Occipital lobe (tissue), 2 donors: ENCODE data around the gene PARP15. TPM values are rescaled to one million over a fixed set of nuclear protein-coding genes. Genes with fewer than 3 reads are reported as not detected.

Source experiments
- DNase-seq: peaks from one replicate; lab custom pipeline; 2025; lab: John Stamatoyannopoulos, UW
- total RNA-seq: library from RNA; depleted of rRNA; stranded (reverse); fragments of >200 nt; gene quantifications from one replicate; pipeline ENCODE4 v1.2.3, GENCODE V29; 2014

Gene PARP15
- total RNA-seq, 1 donor from 2014 or later, result not detected

DNA sequence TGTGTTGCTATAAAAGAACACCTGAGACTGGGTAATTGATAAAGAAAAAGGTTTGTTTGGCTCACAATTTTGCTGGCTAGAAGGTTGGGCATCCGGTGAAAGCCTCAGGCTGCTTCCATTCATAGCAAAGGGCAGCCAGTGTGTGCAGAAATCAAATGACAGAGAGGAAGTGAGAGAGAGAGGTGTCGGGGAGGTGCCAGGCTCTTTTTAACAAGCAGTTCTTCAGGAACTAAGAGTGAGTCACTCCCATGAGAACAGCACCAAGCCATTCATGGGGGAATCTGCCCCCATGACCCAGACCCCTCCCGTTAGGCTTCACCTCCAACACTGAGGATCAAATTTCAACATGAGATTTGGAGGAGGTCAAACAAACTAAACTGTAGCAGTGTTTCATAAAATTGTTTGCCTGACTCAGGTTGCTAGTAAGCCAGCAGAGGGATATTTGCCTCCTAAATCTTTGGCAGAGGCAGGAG is 4.5 kb upstream of the PARP15 start:
- DNase-seq, result no peak

- DNase-seq, result no peak
Observed at GRCh38 chr3:122576174-122576940, 1.1 kb upstream of the PARP15 start.

DNA sequence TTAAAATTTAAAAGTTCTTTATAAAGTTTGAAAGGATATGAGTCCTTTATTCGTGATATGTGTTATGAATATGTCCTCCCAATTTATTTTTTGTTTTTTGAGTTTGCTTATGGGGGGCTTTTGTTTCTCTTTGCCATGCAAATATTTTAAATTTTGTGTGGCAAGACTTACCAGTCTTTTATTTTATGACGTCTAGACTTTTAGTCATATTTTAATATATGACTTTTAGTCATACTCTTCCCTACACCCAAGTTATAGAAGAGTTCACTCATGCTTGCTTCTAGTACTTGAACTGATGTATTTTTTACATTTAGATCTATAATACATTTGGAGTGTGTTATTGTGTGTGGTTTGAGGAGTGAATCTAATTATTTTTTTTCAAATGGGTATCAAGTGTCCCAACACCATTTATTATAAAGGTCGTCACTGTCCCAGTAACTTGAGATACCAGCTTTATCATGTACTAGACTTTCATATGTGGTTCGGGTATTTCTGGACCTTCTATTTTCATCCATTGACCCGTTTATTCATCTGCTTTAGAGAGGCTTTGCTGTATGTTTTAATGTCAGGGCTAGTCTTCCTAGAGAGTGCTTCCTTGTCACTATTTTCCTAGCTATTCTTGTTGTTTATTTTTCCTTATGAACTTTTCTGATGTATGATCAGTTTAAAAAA is 755 bp downstream of the PARP15 start:
- no peak for DNase-seq

GRCh38 chr3:122580470-122580869 is 3.0 kb downstream of the PARP15 start:
- DNase-seq, result no peak

GRCh38 chr3:122581622-122582021 is 4.2 kb downstream of the PARP15 start:
- DNase-seq, result no peak

DNA sequence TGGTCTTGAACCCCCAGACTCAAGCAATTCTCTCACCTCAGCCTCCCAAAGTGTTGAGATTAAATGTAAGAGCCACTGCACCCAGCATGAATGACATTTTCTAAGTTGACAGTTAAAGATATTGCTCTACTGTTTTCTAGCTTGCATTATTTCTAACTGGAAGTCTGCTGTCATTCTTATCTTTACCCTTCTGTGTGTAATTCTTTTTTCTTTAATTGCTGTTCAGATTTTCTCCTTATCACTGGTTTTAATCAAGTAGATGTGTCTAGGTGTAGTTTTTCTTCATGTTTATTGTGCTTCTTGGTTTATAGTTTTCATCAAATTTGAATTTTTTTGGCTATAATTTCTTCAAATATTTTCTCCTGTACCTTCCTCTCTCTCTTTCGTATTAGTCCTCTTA is 4.9 kb downstream of the PARP15 start:
- no peak for DNase-seq

DNA sequence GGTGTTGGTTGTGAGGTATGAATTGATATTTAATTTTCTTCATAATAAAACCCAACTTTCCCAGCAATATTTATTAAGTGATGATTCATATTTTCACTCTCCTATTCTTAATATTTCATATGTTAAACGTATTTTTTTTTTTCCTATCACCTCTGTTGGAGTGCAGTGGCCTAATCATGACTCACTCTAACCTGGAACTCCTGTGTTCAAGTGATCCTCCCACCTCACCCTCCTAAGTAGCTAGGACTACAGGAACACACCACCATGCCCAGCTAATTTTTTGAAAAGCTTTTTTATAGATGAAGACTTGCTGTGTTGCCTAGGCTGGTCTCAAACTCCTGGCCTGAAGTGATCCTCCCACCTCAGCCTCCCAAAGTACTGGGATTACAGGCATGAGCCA is 8.6 kb downstream of the PARP15 start:
- DNase-seq, result no peak

- DNase-seq, result no peak
Observed at GRCh38 chr3:122586773-122587485, 9.5 kb downstream of the PARP15 start.

DNA sequence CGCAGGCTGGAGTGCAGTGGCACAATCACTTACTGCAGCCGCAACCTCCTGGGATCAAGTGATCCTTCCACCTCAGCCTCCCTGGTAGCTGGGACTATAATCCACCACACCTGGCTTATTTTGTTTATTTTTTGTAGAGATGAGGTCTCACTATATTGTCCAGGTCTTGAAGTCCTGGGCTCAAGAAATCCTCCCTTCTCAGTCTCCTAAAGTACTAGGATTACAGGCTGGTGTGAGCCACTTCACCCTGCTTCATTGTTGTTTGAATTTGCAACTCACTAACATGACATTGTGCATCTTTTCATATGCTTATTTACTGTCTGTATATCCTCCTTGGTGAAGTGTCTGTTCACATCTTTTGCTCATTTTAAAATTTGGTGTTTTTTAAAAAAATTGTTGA is 10.1 kb downstream of the PARP15 start:
- DNase-seq, result no peak

DNA sequence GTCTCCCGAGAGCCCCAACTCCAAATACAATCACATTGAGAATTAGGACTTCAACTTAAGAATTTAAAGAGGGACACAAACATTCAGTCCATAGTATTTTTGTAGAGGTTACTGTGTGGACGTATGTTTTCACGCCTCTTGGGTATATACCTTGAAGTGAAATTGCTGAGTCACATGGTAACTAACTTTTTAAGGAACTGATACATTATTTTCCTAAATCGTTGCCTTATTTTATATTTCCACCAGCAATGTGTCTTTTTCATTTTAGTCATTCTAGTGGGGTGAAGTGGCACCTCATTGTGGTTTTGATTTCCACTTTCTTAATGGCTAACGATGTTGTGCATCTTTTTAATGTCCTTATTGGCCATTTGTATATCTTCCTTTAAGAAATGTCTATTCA is 11.8 kb downstream of the PARP15 start:
- DNase-seq, result no peak

DNA sequence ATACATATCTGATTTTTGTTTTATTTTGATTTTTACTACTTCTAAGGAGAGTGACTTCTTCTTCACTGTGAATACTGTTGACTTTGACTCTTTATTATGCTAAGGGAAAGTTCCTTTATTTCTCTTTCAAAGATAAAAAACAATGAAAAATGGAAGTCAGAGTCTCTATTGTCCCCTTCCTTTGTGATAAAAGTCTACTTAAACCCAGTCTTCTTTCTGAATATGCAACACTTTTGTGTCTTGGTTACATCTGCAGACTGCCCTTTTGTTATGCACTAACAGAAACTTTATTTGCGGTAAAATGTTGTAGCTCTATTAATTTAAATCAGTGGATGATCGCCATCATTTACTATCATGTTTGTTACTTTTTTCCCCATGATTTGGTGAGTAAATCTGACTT is 13.2 kb downstream of the PARP15 start:
- DNase-seq, result no peak

DNA sequence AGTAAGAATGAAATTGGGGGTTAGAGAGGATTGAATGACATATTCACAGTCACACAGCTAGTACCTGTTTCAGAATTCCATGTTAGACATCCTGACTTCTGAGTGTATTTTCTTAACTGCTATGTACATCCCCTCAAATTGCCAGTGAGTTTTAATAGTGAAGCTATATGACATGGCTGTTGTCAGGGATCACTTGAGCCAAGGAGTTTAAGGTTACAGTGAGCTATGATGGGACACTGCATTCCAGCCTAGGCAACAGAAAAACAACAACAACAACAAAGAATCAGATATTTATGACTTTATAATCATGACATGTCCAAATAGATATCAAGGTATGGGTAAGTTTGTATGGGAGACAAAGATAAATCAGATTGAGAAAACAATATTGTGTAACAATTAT is 16.6 kb downstream of the PARP15 start:
- DNase-seq, result no peak

DNA sequence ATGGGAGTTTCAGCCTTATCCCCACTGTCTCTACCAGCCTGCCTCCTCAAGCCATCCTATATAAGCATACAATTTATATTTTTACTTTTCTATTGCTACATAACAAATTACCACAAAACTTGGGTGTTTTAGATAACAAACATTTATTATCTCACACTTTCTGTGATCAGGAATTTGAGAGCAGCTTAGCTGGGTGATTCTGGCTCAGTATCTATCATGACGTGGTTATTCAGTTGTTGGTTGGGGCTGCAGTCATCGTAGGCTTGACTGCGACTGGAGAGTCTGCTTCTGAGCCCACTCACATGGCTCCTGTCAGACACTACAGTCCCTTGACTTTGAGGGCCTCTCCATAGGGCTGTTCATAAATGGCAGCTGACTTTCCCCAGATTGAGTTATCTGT is 20.7 kb downstream of the PARP15 start:
- DNase-seq, result no peak

DNA sequence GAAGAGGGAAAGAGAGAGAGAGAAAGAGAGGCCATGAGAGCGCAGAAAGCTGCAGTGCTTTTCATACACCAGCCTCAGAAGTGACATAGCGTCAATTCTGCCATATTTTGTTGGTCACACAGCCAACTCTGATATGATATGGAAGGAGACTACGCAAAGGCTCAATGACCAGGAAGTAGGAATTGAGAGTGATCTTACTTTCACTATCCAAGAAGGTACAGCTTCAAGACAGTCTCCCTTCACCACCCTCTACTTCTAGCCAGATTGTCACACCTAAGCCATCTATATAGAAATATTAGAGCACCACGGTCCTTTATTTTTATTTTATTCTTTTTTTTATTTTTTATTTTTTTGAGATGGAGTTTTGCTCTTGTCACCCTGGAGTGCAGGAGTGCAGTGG is 21.1 kb downstream of the PARP15 start:
- DNase-seq, result no peak

GRCh38 chr3:122602011-122602710 is 24.7 kb downstream of the PARP15 start:
- DNase-seq, result no peak

- no peak for DNase-seq
Observed at GRCh38 chr3:122603056-122603455, 25.6 kb downstream of the PARP15 start.

GRCh38 chr3:122606330-122606729 is 28.9 kb downstream of the PARP15 start:
- no peak for DNase-seq

DNA sequence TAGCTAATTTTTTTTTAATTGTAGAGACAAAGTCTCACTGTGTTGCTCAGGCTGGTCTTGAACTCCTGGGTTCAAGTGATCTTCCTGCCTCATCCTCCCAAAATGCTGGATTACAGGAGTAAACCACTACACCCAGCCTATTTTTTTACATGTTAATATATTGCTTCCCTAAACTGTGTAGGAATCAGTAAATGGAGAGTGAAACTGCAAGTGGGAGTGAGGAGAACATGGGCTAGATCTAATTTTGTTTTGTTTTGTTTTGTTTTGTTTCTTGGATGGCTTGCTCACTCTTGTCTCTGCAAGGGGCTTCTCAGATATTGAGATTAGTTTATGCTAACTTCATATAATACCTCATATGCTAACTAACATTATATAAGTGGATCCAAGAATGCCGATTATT is 31.5 kb downstream of the PARP15 start:
- no peak for DNase-seq

- no peak for DNase-seq
Observed at GRCh38 chr3:122609798-122610559, 32.5 kb downstream of the PARP15 start.

- no peak for DNase-seq
Observed at GRCh38 chr3:122612696-122613095, 35.2 kb downstream of the PARP15 start.

DNA sequence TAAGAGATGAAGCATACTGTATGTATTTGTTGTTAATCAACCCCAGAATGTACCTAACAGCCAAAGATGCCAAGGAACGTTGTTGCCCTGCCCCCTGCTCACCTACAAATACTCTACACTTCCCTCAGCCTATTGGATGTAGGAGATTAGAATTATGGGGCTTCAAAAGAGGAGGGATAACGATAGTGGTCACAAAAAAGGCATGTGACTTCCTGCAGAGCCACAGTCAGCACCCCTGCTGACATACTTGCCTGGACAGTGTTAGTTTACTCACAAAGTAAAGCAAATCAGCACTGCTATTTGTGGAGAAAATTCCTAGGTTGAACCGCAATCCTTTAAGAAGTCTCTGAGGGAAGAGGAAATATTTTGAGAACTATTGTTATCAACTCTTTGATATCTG is 37.9 kb downstream of the PARP15 start:
- DNase-seq, result no peak
